Measurements from ENCODE around the gene CLEC14A.

CLEC14A gene

GRCh38 chr14:38255408-38255672 lies 553 bp downstream of the CLEC14A start:
- DNase-seq (ENCODE audit: low read depth): no peak
- no peak overlapping the region for H3K4me3 ChIP-seq (ENCODE audit: low read depth, low read length)
- TF ChIP-seq, protein P1, sequence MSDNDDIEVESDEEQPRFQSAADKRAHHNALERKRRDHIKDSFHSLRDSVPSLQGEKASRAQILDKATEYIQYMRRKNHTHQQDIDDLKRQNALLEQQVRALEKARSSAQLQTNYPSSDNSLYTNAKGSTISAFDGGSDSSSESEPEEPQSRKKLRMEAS (IDR thresholded peaks at IDR 0.05; ENCODE audit: low read depth, low read length): no peak
- TF ChIP-seq, protein P2, sequence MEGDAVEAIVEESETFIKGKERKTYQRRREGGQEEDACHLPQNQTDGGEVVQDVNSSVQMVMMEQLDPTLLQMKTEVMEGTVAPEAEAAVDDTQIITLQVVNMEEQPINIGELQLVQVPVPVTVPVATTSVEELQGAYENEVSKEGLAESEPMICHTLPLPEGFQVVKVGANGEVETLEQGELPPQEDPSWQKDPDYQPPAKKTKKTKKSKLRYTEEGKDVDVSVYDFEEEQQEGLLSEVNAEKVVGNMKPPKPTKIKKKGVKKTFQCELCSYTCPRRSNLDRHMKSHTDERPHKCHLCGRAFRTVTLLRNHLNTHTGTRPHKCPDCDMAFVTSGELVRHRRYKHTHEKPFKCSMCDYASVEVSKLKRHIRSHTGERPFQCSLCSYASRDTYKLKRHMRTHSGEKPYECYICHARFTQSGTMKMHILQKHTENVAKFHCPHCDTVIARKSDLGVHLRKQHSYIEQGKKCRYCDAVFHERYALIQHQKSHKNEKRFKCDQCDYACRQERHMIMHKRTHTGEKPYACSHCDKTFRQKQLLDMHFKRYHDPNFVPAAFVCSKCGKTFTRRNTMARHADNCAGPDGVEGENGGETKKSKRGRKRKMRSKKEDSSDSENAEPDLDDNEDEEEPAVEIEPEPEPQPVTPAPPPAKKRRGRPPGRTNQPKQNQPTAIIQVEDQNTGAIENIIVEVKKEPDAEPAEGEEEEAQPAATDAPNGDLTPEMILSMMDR (IDR thresholded peaks at IDR 0.05; ENCODE audit: low read depth, low read length): no peak
- TF ChIP-seq MYC (IDR thresholded peaks at IDR 0.05; ENCODE audit: low read depth, low read length): no peak
- no peak for TF ChIP-seq POLR2A (IDR thresholded peaks at IDR 0.05; ENCODE audit: extremely low read depth, insufficient read length)

DNA sequence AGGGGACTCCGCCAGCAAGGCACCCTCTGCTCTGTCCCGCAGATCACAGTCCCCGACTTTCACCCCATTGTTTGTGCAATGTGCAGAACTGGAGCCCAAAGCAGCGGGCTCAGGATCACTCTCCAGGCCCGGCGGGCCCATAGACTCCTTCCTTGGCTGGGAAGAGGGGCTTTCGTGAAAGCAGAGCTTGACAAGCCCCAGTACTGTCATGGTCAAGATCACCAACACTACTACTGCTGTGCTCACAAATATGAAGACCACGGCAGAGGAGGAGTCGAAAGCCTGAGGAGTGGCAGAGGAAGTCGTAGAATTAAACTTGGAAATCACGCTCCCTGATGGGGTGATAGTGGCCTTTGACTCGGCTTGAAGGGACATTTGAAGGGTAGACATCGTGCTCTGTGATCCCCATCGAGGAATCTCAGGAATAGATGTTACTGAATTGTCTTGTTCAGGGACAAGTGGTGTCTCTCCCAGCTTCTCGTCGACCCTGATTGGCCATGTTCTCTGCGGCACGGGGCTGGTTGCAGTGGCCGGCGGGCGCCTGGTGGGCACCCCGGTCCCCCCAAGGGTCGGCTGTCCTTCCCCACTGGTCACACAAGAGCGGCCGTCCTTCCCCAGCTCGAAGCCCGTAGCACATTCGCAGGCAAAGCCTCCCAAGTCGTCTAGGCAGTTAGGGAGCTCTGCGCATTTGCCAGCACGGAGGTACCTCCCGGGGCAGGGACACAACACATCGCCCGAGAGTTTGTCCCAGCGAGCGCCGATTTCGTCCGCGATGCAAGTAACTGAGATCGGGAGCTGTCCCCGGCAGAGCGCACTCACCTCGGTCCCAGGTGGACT lies 1.1 kb downstream of the CLEC14A start:
- TF ChIP-seq POLR2A (IDR thresholded peaks at IDR 0.05; ENCODE audit: extremely low read depth, insufficient read length): no peak
- TF ChIP-seq, protein P2 (IDR thresholded peaks at IDR 0.05; ENCODE audit: low read depth, low read length): no peak
- TF ChIP-seq MYC (IDR thresholded peaks at IDR 0.05; ENCODE audit: low read depth, low read length): no peak
- TF ChIP-seq, protein P1 (IDR thresholded peaks at IDR 0.05; ENCODE audit: low read depth, low read length): no peak
- H3K4me3 ChIP-seq (ENCODE audit: low read depth, low read length): no peak overlapping the region
- DNase-seq (ENCODE audit: low read depth): no peak

GRCh38 chr14:38253676-38254075 lies 2.2 kb downstream of the CLEC14A start:
- no peak for TF ChIP-seq MYC (IDR thresholded peaks at IDR 0.05; ENCODE audit: low read depth, low read length)
- TF ChIP-seq, protein P1 (IDR thresholded peaks at IDR 0.05; ENCODE audit: low read depth, low read length): no peak
- no peak for TF ChIP-seq POLR2A (IDR thresholded peaks at IDR 0.05; ENCODE audit: extremely low read depth, insufficient read length)
- TF ChIP-seq, protein P2 (IDR thresholded peaks at IDR 0.05; ENCODE audit: low read depth, low read length): no peak
- no peak overlapping the region for H3K4me3 ChIP-seq (ENCODE audit: low read depth, low read length)
- no peak for DNase-seq (ENCODE audit: low read depth)

GRCh38 chr14:38252066-38252710 lies 3.7 kb downstream of the CLEC14A start:
- TF ChIP-seq POLR2A (IDR thresholded peaks at IDR 0.05; ENCODE audit: extremely low read depth, insufficient read length) (no peak), MYC (IDR thresholded peaks at IDR 0.05; ENCODE audit: low read depth, low read length) (no peak)
- TF ChIP-seq, protein P2 (IDR thresholded peaks at IDR 0.05; ENCODE audit: low read depth, low read length): no peak
- TF ChIP-seq, protein P1 (IDR thresholded peaks at IDR 0.05; ENCODE audit: low read depth, low read length): no peak
- no peak for DNase-seq (ENCODE audit: low read depth)

DNA sequence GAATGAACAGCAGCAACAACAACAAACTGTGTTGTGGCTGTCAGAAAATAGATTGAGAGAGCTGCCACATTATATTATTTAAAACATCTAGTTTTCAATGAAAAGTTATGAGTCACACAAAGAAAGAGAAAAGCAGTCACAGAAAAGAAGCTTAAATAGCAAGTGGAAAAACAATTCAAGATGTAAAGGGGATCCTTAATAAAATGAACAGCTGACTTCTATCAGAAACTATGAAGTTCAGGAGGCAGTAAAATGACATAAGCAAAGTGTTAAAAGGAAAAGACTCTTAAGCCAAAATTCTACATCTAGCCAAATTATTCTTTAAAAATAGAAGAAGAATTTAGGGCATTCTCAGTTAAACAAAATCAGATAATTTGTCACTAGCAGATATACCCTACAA lies 5.6 kb downstream of the CLEC14A start:
- TF ChIP-seq, protein P2 (IDR thresholded peaks at IDR 0.05; ENCODE audit: low read depth, low read length): no peak
- no peak for TF ChIP-seq POLR2A (IDR thresholded peaks at IDR 0.05; ENCODE audit: extremely low read depth, insufficient read length)
- TF ChIP-seq MYC (IDR thresholded peaks at IDR 0.05; ENCODE audit: low read depth, low read length): no peak
- TF ChIP-seq, protein P1 (IDR thresholded peaks at IDR 0.05; ENCODE audit: low read depth, low read length): no peak
- no peak overlapping the region for H3K4me3 ChIP-seq (ENCODE audit: low read depth, low read length)
- no peak for DNase-seq (ENCODE audit: low read depth)

More at GRCh38 chr14:38252066-38252710, 3.7 kb downstream of the CLEC14A start:
- H3K4me3 ChIP-seq (ENCODE audit: low read depth, low read length): no peak overlapping the region
